ENCODE data around the gene CAMKMT.

Gene CAMKMT

DNA sequence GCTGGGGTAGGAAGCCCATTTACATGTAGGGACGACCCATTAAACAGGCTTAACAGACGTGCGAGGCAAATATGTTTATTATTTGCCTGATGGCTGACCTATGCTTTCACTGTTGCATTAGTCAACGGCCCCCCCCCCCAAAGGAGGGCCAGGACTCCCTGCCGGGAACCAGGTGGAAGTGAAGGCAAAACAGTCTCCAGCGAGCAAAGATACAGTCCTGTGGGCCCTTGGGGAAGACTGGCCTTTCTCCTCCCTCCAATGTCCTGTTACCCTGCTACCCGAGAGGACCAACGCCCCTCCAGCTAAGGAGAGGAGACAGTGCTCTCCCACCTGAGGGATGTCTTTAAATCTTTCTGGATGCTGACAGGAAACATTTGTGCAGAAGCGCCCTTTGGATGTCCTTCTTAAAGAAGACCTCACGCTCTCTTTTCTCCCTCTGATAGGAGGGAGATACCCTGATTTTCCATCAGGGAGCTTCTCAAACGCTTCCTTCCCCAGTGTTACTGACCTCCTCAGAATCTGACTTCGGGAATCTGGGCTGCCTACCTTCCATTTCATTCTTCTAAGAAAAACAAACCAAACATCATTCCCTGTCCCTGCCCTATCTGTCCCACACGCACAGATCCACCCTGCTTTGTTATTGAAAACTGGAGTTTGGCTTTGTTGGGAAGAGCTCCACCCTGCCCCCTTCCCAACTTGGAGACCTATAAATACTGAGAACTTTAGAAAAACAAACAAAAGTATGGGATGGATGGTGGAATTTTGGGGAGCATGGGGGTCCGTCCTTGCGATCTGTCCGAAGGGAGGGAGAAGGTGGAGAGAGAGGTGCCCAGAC, 443.9 kb downstream of the CAMKMT start:
- no peak for DNase-seq

DNA sequence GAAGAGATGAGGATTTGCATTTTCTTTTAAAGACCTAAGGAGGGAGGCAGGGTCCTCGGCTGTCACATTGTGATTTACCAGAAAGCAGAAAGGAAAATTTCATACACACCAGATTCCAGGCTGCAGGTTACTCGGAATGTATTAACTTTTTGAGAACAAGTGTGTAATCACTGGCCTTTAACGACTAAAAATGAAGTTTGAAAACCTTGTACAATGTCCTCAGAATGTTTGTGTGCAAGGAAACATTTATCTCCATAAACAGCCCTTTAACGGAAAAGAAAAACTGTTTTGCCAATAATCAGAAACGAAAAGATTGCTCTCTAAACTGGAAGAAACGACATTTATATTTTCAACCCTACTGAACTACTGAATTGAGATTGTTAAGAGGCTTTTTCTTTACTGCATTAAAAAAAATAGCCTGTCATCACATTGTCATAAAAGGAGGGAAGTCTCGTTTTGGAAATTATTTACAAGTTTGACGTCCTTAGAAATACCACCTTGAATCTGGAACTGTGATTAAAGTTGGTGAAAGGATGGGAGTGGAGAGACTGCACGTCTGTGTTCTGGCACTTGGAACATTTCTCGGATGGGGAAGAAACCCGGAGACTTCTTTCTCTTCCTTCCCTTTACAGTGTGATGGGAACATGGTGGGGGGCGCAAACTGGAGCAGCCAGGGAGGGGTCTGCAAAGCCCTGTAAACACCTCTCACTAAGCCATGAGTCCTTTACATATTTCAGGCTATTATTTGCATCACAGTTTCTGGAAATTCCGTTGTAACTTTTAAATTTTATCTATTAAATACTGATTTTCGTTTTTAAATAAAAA, 445.7 kb downstream of the CAMKMT start:
- DNase-seq: no peak

DNA sequence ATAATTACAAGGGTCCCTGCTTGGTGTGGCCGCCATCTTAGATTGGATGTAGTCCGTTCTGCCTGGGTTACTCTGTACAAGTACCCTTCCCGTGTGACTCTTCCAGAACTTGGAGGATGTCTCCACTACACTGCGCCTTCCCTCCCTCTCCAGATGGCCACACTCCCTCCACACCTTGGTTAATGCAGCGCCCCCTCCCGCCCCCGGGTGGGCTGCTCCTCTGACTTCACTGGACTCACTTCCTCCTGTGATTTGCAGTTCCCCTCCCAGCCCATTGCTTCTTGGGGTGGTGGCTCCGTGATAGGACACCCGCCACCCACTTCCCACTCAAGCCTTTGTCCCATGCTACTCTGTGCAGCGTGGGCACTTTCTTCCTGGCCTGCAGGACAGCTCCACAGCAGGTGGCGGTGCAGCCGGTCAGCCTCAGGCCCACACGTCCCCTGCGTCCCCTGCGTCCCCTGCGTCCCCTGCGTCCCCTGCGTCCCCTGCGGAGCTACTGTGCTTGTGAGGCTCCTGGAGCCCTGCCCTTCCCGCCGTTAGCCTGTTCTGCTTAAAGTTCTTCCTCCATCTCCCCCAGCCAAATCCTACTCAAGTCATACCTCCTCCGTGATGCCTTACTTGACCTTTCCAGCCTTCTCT, 449.3 kb downstream of the CAMKMT start:
- no peak for DNase-seq

DNA sequence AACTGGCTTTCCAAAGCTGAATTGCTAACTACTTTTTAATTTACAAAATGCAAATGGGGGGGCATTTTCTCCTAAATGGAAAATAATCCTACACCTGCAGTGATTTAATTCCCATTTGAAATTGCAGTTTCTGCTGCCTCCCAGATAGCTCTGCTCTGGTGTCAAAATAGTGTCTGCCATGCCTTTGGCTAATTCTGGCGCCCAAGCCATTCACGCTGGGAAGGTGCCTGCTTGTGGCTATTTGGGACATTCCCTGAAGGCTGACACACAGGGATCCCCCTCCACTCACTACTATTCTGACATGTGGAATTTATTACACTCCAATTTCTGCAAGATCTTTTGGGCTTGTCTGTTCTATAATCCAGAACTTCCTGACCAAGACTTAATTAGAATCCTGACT, 451.4 kb downstream of the CAMKMT start:
- no peak for DNase-seq

DNA sequence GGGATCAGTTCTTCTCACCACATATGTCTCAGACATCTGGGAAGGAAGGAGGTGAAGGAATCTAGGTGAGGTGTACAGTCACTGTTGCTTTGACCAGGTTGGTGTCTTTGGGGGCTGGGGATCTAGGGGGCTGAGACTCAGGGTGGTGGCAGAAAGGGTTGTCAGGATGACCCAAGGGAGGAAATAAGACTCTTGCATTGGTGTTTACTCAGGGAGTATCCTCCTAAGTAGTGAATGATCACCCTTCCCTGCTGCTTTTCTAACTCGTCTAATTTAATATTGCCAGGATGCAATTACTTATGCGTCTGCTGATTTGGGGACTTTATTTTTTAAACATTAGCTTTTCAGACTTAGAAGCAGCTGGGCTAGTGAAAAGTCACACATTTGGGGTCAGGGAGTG, 451.9 kb downstream of the CAMKMT start:
- no peak for DNase-seq

DNA sequence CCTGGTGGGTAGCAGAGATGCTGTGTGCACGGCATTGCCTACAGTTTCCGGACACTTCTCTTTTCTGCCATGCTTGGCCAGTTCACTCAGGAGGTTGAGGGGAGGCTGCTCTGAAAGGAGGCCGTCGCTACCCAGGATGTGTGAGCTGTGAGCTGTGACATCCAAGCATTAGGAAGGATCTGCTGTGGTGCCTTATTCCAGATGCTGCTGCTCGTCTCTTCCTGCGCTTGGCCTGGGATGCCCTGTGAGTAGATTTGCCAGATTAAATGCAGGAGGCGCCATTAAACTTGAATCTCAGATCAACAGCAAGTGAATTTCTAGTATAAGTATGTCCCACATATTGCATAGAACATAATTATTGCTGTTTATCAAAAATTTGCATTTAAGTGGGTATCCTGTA, 455.5 kb downstream of the CAMKMT start:
- DNase-seq: no peak

DNA sequence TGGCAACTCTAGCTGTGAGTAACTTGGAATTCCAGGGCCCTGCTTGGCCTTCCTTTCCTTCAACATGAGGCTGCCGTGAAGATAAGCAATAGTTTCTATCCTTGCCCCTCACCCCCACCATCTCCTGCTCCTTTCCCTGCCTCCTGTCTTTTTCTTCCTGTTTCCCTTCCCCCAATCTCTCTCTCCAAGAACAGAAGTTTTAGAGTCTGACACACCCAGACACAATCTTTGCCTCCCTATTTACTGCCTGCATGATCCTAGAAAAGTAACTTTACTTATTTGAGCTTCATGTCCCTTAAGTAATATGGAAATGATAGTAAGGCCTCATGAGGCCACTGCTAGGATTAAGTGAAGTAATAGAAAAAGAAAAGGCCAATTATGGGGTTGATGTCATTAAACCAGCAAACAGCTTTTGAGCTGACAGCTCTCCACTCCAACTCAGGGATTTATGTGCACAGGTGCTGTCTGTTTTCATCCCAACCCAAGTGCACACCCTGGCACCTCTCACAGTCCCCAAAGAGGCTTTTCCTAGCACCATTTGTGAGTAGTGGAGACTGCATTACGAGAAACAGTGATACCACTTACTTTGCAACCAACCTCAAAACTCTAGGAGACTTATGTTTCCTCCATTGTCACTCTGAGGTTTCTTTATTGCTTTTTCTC, 456.1 kb downstream of the CAMKMT start:
- no peak for DNase-seq

DNA sequence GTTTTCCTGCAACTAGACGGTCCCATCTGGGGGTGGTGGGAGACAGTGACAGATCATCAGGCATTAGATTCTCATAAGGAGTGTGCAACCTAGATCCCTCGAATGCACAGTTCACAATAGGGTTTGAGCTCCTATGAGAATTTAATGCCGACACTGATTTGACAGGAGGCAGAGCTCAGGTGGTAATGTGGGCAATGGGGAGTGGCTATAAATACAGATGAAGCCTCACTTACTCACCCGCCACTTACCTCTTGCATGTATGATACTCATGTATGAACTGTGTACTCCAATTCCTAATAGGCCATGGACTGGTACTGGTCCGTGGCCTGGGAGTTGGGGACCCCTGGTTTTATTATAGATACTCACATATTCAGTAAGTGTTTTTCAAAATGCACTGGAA, 457.3 kb downstream of the CAMKMT start:
- DNase-seq: no peak

DNA sequence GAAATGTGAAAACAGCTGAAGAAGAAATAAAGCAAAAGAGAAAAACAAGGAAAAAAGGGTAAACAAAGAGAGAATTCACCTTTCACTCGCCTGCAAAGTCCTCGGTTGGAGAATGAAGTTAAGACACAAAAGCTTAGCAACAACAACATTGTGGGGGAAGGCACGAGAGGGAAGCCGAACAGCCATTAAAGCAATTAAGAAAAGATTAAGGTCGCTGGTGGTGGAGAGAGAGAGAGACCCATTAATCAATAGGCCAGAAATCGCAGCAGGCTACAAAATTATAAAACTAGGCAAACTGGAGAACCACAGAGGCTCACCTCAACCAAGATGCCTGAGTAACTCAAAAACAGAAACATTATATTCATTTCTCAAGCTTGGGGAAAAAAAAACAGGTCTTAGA, 459.8 kb downstream of the CAMKMT start:
- DNase-seq: no peak

DNA sequence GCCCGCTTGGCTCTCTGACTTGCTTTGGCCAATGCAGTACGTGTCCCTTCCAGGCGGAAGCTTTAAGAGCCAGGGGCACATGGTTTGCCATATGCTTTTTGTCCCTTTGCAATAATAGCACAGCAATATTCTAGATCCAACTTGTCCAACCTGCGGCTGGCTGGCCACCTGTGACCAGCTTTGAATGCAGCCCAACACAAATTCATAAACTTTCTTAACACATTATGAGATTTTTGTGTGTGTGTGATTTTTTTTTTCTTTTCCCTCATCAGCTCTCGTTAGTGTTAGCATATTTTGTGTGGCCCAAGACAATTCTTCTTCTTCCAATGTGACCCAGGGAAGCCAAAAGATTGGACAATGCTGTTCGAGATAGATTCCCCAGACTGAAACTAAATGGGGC, 460.4 kb downstream of the CAMKMT start:
- no peak for DNase-seq

Measured in fibroblast of skin of abdomen (primary cell).